GM12874 (cell line): Measurements from ENCODE around the gene CXCR2.
A peak's percentile ranks its signal among the peaks of the same experiment; 100 is the strongest.

ENCODE experiments used
- CTCF ChIP-seq: IDR thresholded peaks from 2 replicates; pipeline ENCODE4 v1.5.1; 2011; ENCODE audit warnings: low read depth, mild to moderate bottlenecking, control low read depth, low read length, moderate library complexity; ENCODE audit not compliant: insufficient read depth

The CXCR2 gene

GRCh38 chr2:218179782-218180181 is 54.0 kb downstream of the CXCR2 start:
- TF ChIP-seq CTCF, result no peak

- no peak for TF ChIP-seq CTCF
Measured at GRCh38 chr2:218180467-218181114, 54.8 kb downstream of the CXCR2 start.

GRCh38 chr2:218184331-218184730 is 58.5 kb downstream of the CXCR2 start:
- TF ChIP-seq CTCF, result no peak

GRCh38 chr2:218186355-218186766 is 60.5 kb downstream of the CXCR2 start:
- peak; percentile 80 for TF ChIP-seq CTCF
